GM12873 (cell line): ENCODE measurements around the gene TMTC2.

Source experiments
- TF ChIP-seq, protein P1 (sequence below): IDR thresholded peaks from 2 replicates; pipeline ENCODE4 v1.5.1; 2012; ENCODE audit warnings: low read depth, mild to moderate bottlenecking, moderate library complexity, low read length, control low read depth; ENCODE audit not compliant: insufficient read depth; ENCODE audit errors: missing control alignments

Gene TMTC2

DNA sequence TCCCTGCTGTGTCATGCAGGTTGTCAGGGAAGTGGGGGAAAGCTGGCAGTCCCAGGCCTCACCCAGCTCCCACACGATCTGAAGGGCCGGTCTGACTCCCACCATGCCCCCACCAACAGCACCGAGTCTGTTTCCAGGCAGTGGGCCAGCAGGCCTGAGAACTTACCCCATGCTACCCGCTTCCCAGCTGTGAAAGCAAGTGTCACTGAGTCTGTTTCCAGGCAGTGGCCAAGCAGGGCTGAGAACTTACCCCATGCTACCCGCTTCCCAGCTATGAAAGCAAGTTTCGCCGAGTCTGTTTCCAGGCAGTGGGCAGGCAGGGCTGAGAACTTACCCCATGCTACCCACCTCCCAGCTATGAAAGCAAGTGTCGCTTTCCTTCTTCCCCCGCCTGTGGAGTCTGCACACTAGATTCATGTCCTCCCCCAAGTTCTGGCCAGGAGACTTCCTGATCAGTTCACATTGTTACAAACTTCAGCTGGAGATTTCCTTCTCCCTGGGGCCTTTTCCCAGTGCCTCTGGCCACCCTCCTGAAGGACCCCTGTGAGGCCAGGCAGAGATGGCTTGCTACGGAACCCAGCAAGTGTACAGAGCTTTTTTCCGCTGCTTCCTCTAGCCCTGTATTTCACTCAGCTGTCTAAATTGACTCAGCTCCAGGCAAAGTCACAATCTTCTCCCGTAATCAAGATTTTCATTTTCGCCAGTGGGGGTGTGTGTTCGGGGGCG, 435.4 kb downstream of the TMTC2 start:
- TF ChIP-seq, protein P1, sequence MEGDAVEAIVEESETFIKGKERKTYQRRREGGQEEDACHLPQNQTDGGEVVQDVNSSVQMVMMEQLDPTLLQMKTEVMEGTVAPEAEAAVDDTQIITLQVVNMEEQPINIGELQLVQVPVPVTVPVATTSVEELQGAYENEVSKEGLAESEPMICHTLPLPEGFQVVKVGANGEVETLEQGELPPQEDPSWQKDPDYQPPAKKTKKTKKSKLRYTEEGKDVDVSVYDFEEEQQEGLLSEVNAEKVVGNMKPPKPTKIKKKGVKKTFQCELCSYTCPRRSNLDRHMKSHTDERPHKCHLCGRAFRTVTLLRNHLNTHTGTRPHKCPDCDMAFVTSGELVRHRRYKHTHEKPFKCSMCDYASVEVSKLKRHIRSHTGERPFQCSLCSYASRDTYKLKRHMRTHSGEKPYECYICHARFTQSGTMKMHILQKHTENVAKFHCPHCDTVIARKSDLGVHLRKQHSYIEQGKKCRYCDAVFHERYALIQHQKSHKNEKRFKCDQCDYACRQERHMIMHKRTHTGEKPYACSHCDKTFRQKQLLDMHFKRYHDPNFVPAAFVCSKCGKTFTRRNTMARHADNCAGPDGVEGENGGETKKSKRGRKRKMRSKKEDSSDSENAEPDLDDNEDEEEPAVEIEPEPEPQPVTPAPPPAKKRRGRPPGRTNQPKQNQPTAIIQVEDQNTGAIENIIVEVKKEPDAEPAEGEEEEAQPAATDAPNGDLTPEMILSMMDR, result no peak

DNA sequence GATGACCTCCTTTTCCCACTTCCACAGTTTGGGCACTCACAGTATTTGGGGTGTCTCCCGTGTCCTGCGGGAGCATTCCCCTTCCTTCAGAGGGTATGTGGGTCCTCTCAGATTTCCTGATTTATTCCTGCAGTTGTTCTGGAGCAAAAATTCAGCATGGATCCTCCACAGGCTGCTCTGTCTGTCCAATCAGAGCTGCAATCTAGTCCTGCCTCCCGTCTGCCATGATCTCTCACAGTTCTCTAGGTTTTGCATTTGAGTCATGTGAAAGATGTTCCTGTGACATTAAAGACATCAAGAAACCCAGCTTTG, 435.9 kb downstream of the TMTC2 start:
- TF ChIP-seq, protein P1, result no peak

DNA sequence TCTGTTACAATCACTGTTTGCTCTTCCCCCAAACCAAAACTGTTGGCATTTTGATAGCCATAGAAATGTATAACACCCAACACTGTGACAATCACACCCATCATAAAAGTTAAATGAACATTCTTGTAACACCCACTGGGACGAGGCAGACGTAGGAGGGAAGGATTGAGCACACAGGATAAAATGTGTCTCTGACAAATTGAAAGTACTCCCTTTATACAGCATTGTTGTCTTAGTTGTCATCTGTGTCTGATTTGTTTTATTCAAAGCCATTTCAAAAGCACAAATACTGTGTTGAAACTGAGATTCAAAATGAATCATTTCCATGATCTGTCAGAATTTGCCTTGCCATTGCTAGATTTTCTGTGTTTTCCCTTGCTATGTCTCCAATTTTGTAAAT, 436.3 kb downstream of the TMTC2 start:
- TF ChIP-seq, protein P1, result no peak

DNA sequence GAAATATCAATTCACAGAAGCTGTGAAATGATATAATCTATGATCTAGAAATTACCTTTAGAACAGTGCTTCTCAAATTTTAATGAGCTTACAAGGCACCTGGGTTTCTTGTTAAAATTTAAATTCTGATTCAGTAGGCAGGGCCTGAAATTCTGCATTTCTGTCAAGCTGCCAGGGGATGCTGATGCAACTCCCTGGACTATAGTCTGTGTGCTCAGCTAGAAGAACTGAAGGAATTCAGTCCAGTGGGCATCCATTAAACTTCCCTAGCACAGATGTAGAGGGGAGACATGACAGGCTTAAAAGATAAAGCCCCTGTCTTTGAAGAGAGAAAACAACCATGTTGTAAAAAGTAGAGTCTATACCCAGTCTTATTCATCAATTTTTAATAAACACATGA, 441.8 kb downstream of the TMTC2 start:
- TF ChIP-seq, protein P1, result no peak

DNA sequence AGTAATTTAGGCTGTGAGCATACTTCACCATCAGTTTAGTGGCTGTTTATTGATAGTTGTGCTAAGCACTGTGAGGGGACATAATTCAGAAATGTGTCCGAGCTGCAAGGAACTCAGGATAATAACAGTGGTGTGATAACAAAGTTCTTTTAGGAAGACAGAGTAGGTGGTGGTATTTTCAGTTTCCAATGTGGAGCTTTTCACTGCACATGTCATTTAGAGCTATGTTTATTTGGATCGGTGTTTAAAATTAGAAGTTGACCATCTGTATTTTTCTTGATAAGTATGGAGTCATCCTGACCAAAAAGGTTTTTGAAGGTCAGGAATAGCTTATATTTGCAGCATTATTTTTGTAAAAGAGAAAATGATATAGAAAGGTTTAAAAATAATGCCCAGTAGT, 443.5 kb downstream of the TMTC2 start:
- TF ChIP-seq, protein P1, result no peak

DNA sequence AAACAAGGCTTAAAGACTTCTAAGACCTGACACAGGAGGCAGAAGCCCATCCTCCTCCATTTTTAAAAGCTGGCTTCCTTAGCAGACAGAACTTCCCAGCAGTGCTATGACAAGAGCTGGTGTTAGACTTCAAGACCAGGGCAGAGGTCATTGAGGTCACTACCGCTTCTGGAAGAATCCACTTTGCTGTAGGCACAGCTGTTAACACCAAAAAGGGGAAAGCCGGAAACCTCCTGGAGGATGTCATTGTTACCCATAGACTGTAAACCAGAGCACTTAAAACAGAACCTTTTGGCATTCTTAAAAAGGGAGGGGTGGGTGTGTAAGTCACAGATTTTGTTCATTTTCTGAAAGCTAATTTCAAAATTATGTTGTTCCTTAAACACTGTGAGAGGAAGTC, 445.7 kb downstream of the TMTC2 start:
- TF ChIP-seq, protein P1, result no peak

DNA sequence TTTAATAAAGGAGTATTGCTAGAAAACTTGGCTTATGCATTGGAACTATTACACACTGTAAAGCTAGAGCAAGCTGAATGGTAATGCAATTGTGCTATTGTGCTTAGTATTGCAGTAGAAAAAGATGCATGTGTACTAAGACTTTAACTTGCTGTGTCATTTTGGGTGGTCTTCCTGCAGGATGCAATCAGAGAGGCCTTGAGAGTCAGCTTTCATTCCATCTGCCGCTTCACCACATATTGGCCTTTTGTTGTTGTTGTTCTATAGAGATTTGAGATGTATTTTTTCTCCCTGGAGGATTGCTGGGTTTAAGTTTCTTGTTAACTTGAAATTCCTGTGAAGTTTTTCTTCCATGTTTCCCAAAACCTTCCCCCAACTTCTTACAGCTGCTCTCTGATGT, 449.7 kb downstream of the TMTC2 start:
- TF ChIP-seq, protein P1, result no peak
